GM10248 (cell line): ENCODE results near the gene CEBPB.

Source experiments
- CTCF ChIA-PET: fragments of 300-600 bp; sonication (Branson Sonifier 250); formaldehyde crosslinking; extraction: SDS; loops from one replicate; lab custom pipeline; 2021; ENCODE audit warnings: antibody characterized with exemption; lab: Yijun Ruan, JAX
- POLR2A ChIA-PET: fragments of 350-650 bp; sonication (Branson Sonifier 250); formaldehyde crosslinking; extraction: SDS; loops from one replicate; lab custom pipeline; 2020; ENCODE audit warnings: antibody characterized with exemption; lab: Yijun Ruan, JAX
- DNase-seq: peaks from one replicate; pipeline ENCODE4 v3.0.0; 2012; ENCODE audit errors: extremely low spot score
- CTCF ChIP-seq: IDR thresholded peaks from 2 replicates; pipeline ENCODE4 v1.5.1; 2012; ENCODE audit warnings: mild to moderate bottlenecking, low read depth; ENCODE audit errors: extremely low read depth, missing control alignments, control extremely low read depth

The CEBPB gene

GRCh38 chr20:50192364-50193198, 2.0 kb downstream of the CEBPB start:
- peak; percentile 83 for DNase-seq
- CTCF ChIA-PET: interaction anchor here (2.1 to 17.7 kb wide), 3 partner anchors 10 to 273 kb away, joined by 5 to 243 read pairs (median 6); no protein-coding TSS in a partner anchor
- POLR2A ChIA-PET: no interaction called here
- TF ChIP-seq CTCF: no peak

DNA sequence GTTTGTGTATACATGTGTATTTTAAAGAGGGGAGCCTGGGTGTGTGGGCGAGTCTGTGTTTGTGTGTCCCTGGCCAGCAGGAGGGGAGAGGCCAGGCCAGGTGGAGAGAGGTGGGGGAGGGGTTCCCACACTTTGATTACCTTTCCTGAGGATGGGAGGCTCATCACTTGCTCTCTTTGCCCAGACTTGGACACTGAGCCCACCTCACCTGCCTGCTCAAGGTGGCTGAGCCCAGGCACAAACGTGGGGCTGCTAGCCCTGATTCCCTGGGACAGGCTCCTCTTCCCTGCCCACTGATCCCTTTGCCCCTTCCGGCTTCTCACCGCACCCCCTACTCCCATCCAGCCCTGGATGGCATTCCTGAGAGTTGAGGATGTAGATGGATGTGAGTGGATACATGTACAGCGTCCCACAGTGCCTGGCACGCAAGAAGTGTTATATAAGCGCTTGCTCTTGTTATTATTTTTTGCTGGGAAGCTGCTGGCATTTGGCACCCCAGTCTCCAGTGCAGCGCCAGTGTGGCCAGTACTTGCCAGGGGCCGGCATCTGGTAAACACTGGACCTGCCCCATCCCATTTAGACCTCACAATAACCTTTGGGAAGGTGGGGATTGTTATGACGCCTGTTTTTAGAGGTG, 2.7 kb downstream of the CEBPB start:
- no peak for DNase-seq
- no peak for TF ChIP-seq CTCF
- ChIA-PET CTCF (interaction anchor here (1.0 to 2.1 kb wide), 2 partner anchors 11 to 395 kb away, joined by 3 to 6 read pairs; no protein-coding TSS in a partner anchor), POLR2A (no interaction called here)

DNA sequence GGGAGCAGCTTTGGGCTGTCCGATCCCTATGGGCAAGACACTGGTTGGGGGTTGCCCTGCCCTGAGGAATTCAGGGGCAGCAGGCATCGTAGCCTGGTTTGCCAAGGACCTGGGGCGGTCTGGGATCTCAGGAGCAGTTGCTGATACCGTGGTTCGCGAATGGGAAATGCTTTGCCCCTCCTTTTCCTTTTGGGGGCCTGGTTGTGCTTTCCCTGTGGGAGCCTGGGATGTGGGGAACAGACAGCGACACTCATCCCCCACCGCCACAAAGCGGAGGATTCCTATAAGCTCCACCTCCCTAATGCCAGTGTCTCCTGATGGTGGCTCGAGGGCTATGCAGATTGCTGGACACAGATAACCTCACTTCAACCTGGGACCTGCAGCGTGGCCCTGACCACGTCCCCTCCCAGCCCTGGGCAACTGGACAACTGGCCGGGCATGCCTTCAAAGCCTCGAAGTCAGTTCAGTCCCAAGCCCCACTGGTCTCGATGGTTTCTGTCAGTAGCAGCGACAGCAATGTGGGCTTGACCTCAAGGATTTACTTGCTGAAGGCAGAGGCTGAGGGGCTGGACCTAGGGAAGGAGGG, 3.3 kb downstream of the CEBPB start:
- ChIA-PET CTCF (interaction anchor here (1.0 kb wide), 1 partner anchor 394 kb away, joined by 3 read pairs; no protein-coding TSS in a partner anchor), POLR2A (no interaction called here)
- DNase-seq: no peak
- TF ChIP-seq CTCF: no peak

- ChIA-PET POLR2A (no interaction called here), CTCF (interaction anchor here (1.0 kb wide), 1 partner anchor 394 kb away, joined by 3 read pairs; no protein-coding TSS in a partner anchor)
- TF ChIP-seq CTCF: no peak
- no peak for DNase-seq
These were observed 3.8 kb downstream of the CEBPB start for GRCh38 chr20:50194422-50194830.

GRCh38 chr20:50194831-50195523, 4.3 kb downstream of the CEBPB start:
- no peak for TF ChIP-seq CTCF
- ChIA-PET POLR2A (no interaction called here), CTCF (interaction anchor here (2.8 kb wide), 1 partner anchor 269 kb away, joined by 9 read pairs; no protein-coding TSS in a partner anchor)
- no peak for DNase-seq
